OCI-M2 (cell line): Measurements from ENCODE around the gene ERC1.
"Not testable (repeated sequence)": the region's sequence is repeated elsewhere in the genome, so short reads cannot be mapped to it uniquely, and the experiment has no call there.

Source experiments
- DNase-seq: peaks from one replicate; lab custom pipeline; 2025; ENCODE audit not compliant: unreplicated experiment; lab: John Stamatoyannopoulos, UW

The ERC1 gene

DNA sequence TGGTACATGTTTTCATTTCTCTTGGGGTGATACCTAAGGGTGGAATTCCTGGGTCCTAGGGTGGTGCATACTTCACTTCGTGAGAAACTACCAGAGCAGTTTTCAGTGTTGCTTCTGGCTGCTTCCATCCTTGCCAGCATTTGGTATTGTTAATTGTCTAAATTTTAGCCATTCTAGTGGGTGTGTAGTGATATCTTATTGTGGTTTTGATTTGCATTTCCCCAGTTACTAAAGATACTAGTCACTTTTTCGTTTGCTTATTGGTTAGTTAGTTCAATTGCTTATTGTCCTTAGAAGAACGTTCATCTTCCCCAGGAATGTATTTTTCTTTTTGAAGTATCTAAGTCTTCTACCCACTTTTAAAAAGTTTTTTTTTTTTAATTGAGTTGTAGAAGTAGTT is 80.2 kb downstream of the ERC1 start:
- no peak for DNase-seq

- no peak for DNase-seq
These were observed 82.6 kb downstream of the ERC1 start for GRCh38 chr12:1073652-1074051.

DNA sequence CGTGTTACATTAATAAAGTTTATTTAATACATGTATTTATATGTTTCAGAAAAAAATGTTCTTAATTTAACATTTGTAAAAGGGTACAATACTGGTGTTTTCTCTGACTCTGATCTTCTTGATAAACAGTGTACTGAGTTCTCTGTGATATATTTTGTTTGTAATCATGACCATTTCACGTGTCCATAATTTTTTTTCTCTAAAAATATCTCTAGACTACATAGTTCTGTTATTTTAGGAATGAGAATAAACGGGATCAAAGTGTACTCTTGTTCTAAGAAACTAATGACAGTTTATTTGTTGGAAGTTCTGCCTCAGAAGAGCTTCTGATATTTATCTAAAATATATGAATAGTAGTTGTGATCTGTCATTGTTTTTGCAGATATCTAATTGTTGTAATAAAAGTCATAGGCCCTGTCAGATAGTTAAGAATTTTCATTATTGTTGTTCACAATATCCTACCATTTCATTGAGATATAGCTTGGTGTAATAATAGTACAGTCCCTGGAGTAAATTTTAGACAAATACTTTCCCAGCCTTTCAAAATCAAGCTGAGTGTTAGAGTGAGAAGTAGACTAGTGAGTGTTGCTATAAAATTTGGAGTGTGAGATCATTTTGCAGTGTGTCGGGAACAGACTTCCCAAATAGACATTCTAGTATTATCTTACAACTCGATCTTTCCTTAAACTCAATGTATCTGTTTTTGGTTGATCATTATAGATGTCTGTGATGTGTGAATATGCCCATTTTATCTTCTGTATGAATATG is 86.2 kb downstream of the ERC1 start:
- no peak for DNase-seq

DNA sequence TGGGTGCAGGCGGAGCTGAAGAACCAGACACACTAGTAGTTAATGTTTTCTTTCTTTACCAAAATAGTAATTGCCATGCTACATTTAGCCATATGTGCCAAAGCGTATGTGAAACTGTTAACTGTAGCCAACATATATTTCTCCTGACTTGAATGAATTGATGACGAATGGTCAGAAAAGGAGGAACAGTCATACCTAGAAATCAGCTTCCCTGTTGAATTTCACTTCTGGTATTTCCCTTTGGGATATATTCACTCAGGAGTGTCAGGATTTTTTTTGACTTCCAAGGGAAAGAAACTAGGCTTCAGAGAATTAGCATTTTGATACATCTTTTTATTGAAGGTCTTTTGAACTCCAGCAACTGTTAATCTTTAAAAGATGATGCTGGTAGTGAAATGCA is 87.0 kb downstream of the ERC1 start:
- DNase-seq: no peak

DNA sequence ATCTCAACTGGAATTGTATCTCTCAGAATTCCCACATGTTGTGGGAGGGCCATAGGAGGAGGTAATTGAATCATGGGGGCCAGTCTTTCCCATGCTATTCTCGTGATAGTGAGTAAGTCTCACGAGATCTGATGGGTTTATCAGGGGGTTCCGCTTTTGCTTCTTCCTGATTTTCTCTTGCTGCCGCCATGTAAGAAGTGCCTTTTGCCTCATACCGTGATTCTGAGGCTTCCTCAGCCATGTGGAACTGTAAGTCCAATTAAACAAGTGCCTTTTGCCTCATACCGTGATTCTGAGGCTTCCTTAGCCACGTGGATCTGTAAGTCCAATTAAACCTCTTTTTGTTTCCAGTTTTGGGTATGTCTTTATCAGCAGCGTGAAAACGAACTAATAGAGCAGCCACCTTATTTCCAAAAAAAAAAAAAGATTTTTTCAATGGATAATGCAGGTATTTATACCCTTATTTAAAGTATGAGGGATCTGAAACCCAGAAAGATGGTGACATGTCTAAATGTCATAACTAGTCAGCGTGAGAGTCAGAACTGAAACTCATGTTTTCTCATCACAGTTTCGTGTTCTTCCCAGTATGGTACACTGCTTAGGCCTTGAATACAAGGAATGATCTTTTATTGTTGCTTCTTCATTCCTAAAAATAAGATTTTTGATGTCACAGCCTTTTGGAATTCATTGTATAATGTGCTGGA is 89.6 kb downstream of the ERC1 start:
- DNase-seq: no peak

GRCh38 chr12:1083151-1083888 is 92.3 kb downstream of the ERC1 start:
- DNase-seq: no peak

DNA sequence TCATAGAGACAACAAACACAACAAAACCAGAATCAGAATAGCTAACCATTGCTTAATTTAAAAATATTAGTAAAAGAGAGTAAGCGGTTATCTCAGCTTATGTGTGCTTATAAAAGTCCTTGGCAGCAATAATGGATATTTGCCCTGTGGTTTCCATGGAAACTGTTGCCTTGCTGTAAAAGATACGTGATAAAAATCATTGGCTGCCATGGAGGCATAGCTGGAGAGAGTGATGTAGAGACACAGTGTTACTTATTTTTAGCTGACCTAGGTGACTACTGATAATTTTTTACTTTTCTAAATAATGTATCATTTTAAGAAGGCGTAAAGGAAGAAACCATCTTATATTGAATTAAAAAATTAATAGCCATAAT is 92.9 kb downstream of the ERC1 start:
- no peak for DNase-seq

- DNase-seq: no peak
These were observed 100.3 kb downstream of the ERC1 start for GRCh38 chr12:1091350-1091749.

DNA sequence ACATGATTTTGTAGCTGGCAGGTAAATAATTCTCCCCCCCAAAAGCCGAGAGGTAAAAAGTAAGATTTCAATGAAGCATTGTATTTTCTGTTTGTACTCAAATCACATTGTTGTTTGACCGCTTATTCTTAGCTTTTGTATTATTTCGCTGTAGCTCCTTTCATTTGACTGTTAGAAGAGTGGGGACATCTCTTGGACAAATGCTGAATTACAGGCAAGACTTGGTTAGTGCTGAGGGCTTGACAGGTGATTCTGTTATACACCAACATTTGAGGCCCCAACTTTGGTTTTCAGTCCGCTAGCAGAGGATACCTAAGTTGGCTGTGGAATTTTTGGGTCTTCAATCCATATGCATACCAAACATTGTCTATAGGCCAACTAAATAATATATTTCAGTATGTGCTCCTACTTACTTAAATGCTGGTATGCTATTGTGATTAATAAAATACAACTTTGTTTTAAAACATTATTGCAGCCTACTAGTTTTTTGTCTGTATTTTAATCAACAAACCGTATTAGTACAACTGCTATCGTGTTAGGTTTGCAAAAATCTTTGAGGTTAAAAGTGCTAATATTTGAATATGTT is 102.2 kb downstream of the ERC1 start:
- DNase-seq: no peak

DNA sequence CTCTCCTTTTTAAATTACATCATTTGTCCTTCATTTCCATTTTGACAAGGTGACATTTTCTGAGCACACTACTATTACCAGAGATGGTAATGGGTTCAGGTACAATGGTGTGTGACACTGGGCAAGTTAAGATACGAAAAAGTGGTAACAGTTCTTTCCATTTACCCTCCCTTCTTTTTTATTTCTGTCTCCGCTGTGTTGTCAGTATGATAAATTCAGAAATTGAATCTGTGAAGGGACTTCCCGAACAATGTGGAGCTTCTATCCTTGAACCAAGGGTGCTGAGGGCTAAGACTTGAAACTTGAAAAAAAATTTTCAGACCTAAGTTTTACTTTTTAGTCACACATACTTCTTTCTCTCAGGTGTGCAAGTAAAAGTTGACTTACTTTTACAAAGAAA is 103.7 kb downstream of the ERC1 start:
- DNase-seq: no peak

- no peak for DNase-seq
These were observed 108.1 kb downstream of the ERC1 start for GRCh38 chr12:1099158-1099557.

- DNase-seq: not testable (repeated sequence)
These were observed 108.6 kb downstream of the ERC1 start for GRCh38 chr12:1099618-1100017.

- no peak for DNase-seq
These were observed 111.1 kb downstream of the ERC1 start for GRCh38 chr12:1102115-1102514.

- no peak for DNase-seq
These were observed 111.9 kb downstream of the ERC1 start for GRCh38 chr12:1102791-1103450.

- DNase-seq: no peak
These were observed 112.6 kb downstream of the ERC1 start for GRCh38 chr12:1103632-1104031.

GRCh38 chr12:1104088-1104800 is 113.2 kb downstream of the ERC1 start:
- DNase-seq: no peak

- no peak for DNase-seq
These were observed 116.6 kb downstream of the ERC1 start for GRCh38 chr12:1107669-1108068.

DNA sequence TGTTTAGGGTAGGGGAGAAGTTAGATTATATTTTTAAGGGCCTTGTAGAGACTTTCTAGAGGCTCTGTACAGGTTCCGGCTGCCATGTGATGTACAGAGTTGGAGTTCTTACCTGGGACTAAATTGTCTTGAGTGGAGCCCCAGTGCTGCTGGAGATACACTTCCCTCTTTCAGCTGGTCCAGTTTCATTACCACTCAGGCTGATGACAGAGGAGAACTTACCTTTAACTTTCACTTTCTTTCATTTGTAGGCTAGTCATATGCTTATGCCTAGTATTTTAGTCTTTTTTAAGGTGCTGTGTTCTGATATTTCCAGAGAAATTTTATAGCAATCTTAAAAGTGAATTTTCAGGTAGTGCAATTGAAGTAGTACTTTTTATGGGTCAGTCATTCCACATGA is 117.3 kb downstream of the ERC1 start:
- DNase-seq: no peak

DNA sequence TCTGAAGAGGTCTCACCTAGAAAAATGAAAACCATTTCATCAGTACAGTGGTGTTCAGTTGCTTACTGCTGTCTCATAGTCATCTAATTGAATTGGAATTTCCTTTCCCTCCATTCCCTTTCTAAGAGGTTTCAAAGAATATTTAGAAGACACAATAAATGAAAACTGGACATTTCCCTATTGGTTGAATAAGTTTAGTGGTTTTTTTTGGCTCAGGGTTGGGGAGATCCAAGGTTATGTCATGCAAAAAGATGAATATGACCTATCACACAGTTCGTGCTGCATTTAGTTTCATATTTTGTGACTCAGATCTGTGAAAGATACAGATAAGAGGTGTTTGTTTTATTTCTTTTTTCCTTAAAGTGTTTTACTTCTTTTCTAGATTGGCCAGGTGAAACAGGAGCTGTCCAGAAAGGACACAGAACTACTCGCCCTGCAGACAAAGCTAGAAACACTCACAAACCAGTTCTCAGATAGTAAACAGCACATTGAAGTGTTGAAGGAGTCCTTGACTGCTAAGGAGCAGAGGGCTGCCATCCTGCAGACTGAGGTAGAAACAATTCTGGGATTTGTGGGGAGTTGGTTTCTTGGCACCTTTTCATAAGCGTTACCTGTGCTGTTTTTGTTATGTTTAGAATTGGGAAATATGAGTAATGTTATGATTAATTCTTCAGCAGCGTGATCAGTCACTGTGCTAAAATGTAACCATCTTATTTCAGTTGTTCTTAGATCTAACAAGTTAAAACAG is 124.6 kb downstream of the ERC1 start:
- DNase-seq: no peak

DNA sequence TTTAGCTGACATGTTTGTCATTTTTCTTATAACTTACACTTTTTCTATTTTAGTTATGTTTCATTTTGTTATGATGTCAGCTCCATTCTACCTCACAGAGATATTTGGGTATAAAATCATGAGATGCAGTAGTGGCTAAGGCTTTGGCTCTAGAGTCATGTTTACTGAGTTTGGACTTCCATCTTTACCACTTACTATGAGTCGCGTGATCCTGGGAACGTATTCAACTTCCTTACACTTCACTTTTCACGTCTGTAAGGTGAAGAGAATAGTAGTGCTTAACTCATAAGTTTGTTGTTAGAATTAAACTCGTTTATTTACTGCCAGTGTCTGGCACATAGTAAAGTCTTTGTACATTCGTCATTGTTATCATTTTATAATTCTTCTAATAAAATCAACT is 126.3 kb downstream of the ERC1 start:
- no peak for DNase-seq
